Left colon (tissue), 2 donors: Measurements from ENCODE around the gene C1QC. TPM values are rescaled to one million over a fixed set of nuclear protein-coding genes. Genes with fewer than 3 reads are reported as not detected.
"Not testable (repeated sequence)": the region's sequence is repeated elsewhere in the genome, so short reads cannot be mapped to it uniquely, and the experiment has no call there.

ENCODE experiments used
- ATAC-seq: fragments of 200-7000 bp; cut with Tn5 transposase; one replicate; pipeline ENCODE4 v1.9.1; 2020; ENCODE audit warnings: mild to moderate bottlenecking, moderate library complexity
- DNase-seq, 2 donors: peaks; one replicate each; pipeline ENCODE4 v3.0.0-alpha.2; 2020
- intact Hi-C, 2 donors: fragments of 100-400 bp; cut with DNase I in 1 of 2; cut with micrococcal nuclease in 1 of 2; formaldehyde crosslinking; loops; one replicate each; pipeline versions ENCODE4 v1.11.2 to v1.14.0; 2022; cut with DNase I, micrococcal nuclease
- total RNA-seq, 2 donors: library from RNA; stranded (reverse); fragmentation: NEBNext Ultra II Directional; extraction: Animal tissue kit (Norgen Biotek cat#: 25700); gene quantifications; one replicate each; pipeline ENCODE4 v1.2.1, GENCODE V29; 2021
- donor health status: DM: no; HTN: no; CAD: no.
- donor health status: DM: yes; HTN: yes; CAD: no.

C1QC gene
- total RNA-seq, 2 donors from 2014 or later: 32.3 to 147 TPM

GRCh38 chr1:22641247-22641646 lies 2.2 kb upstream of the C1QC start:
- intact Hi-C loops: loop anchor here (2.0 to 5.0 kb wide), 2 partner anchors 219 to 222 kb away; no protein-coding TSS in a partner anchor
- ATAC-seq: no peak
- no peak for DNase-seq

GRCh38 chr1:22641906-22642636 lies 1.4 kb upstream of the C1QC start:
- intact Hi-C loops: loop anchor here (2.0 to 5.0 kb wide), 2 partner anchors 220 to 223 kb away; no protein-coding TSS in a partner anchor
- DNase-seq (peak; percentile 55 to 88), ATAC-seq (peak; percentile 93)

- intact Hi-C loops: loop anchor here in 1 of 2 donors (5.0 kb wide), 1 partner anchor 222 kb away; no protein-coding TSS in a partner anchor
- ATAC-seq: no peak
- no peak for DNase-seq
These were observed 495 bp downstream of the C1QC start for GRCh38 chr1:22643928-22644327.

GRCh38 chr1:22645931-22646330 lies 2.5 kb downstream of the C1QC start:
- ATAC-seq: no peak
- intact Hi-C loops: no loop called here
- no peak for DNase-seq

- ATAC-seq (no peak), DNase-seq (no peak)
- intact Hi-C loops: no loop called here
These were observed 3.0 kb downstream of the C1QC start for GRCh38 chr1:22646384-22646783.

- intact Hi-C loops: no loop called here
These were observed 6.8 kb downstream of the C1QC start for GRCh38 chr1:22650089-22650693.

GRCh38 chr1:22651941-22652856 lies 8.8 kb downstream of the C1QC start:
- ATAC-seq (no peak), DNase-seq (no peak)
- intact Hi-C loops: no loop called here

More at GRCh38 chr1:22650089-22650693, 6.8 kb downstream of the C1QC start:
- DNase-seq: no peak
- no peak for ATAC-seq

- peak; percentile 28 for ATAC-seq
- peak in 1 of 2 donors; percentile 59 for DNase-seq
- intact Hi-C loops: no loop called here
These were observed 9.5 kb downstream of the C1QC start, which contains the start of gene C1QB for GRCh38 chr1:22652881-22653316. TSS of gene C1QB (plus strand) at chr1:22653236. CDS start at chr1:22659463, 6,227 bp downstream.

- DNase-seq: no peak
- no peak for ATAC-seq
- intact Hi-C loops: no loop called here
These were observed 11.3 kb downstream of the C1QC start for GRCh38 chr1:22654692-22655091.

GRCh38 chr1:22658385-22659163 lies 15.1 kb downstream of the C1QC start:
- intact Hi-C loops: no loop called here
- no peak for ATAC-seq
- no peak for DNase-seq

GRCh38 chr1:22660716-22661241 lies 17.3 kb downstream of the C1QC start:
- ATAC-seq: no peak
- intact Hi-C loops: no loop called here

GRCh38 chr1:22661880-22662279 lies 18.4 kb downstream of the C1QC start:
- ATAC-seq (no peak), DNase-seq (no peak)
- intact Hi-C loops: no loop called here

More at GRCh38 chr1:22660716-22661241, 17.3 kb downstream of the C1QC start:
- no peak for DNase-seq

GRCh38 chr1:22662318-22662717 lies 18.9 kb downstream of the C1QC start:
- DNase-seq: no peak

GRCh38 chr1:22662986-22663408 lies 19.6 kb downstream of the C1QC start:
- DNase-seq (no peak), ATAC-seq (no peak)
- intact Hi-C loops: no loop called here

More at GRCh38 chr1:22662318-22662717, 18.9 kb downstream of the C1QC start:
- ATAC-seq: peak; percentile 60
- intact Hi-C loops: no loop called here

- DNase-seq (peak in 1 of 2 donors; percentile 65), ATAC-seq (peak; percentile 83)
- intact Hi-C loops: no loop called here
These were observed 22.3 kb downstream of the C1QC start for GRCh38 chr1:22665752-22666151.

GRCh38 chr1:22666412-22666811 lies 23.0 kb downstream of the C1QC start:
- DNase-seq: no peak
- ATAC-seq: no peak
- intact Hi-C loops: no loop called here

- DNase-seq, intact Hi-C loops, ATAC-seq: not testable (repeated sequence)
These were observed 25.4 kb downstream of the C1QC start for GRCh38 chr1:22668840-22669239.
